ENCODE measurements around the gene SAMMSON. TPM values are rescaled to one million over a fixed set of nuclear protein-coding genes. Genes with fewer than 3 reads are reported as not detected.

SAMMSON gene
- polyA plus RNA-seq, 1 of the 3 experiments (the other 2 are of a cell fraction) = not detected

DNA sequence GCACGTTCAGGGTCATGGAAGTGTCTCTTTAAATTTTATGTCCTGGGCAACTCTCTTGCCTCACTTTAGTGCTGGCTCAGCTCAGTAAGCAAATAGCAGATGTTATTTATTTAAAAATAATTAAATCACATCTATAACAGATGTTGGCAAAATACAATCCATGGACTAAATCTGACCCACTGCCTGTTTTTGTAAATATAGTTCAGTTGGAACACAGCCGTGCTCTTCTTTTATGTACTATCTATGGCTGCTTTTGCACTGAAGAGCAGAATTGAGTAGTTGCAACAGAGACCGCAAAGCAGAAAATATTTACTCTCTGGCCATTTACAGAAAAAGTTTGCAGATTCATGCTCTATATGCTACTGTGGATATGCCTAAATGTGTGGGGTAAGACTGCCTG is 79.2 kb downstream of the SAMMSON start:
- H3K4me3 ChIP-seq (ENCODE audit: low read depth in 2 of 2, low read length in 1 of 2) = no peak overlapping the region
- no peaks in the 10 kb centered on the region for H3K9me2 ChIP-seq
- no peaks in the 10 kb centered on the region for H3F3A ChIP-seq (replicated peaks; ENCODE audit: insufficient read depth)
- H3K27ac ChIP-seq (ENCODE audit: low read depth in 2 of 2, low read length in 1 of 2) = no peak overlapping the region
- H3K27me3 ChIP-seq (ENCODE audit: insufficient read depth) = no peaks in the 10 kb centered on the region
- ChIA-PET POLR2A (no interaction called here), CTCF (no interaction called here)
- no peaks in the 10 kb centered on the region for H3K36me3 ChIP-seq (replicated peaks in 1 of 2; ENCODE audit: control insufficient read depth in 1 of 2, insufficient read depth in 2 of 2, low read length in 1 of 2)
- 39% methylated on average over 3 of the region's 3 CpGs for WGBS (ENCODE audit: low lambda C conversion rate)
- peak in 1 of 2 experiments; percentile 21; a peak in 1 of 4 replicates for TF ChIP-seq EP300 (IDR thresholded peaks at IDR 0.05; ENCODE audit: borderline replicate concordance in 1 of 2, low read depth in 1 of 2, low read length in 1 of 2)
- no peak for TF ChIP-seq RXRA (IDR thresholded peaks at IDR 0.05; ENCODE audit: borderline replicate concordance, low read depth)
- TF ChIP-seq, protein P1, sequence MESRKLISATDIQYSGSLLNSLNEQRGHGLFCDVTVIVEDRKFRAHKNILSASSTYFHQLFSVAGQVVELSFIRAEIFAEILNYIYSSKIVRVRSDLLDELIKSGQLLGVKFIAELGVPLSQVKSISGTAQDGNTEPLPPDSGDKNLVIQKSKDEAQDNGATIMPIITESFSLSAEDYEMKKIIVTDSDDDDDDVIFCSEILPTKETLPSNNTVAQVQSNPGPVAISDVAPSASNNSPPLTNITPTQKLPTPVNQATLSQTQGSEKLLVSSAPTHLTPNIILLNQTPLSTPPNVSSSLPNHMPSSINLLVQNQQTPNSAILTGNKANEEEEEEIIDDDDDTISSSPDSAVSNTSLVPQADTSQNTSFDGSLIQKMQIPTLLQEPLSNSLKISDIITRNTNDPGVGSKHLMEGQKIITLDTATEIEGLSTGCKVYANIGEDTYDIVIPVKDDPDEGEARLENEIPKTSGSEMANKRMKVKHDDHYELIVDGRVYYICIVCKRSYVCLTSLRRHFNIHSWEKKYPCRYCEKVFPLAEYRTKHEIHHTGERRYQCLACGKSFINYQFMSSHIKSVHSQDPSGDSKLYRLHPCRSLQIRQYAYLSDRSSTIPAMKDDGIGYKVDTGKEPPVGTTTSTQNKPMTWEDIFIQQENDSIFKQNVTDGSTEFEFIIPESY (IDR thresholded peaks at IDR 0.05; ENCODE audit: borderline replicate concordance, low read depth) = no peak
- no peaks in the 10 kb centered on the region for H3K9me3 ChIP-seq
- H3K79me2 ChIP-seq (ENCODE audit: insufficient read depth) = no peaks in the 10 kb centered on the region
- no peak overlapping the region for H3K9ac ChIP-seq
- DNase-seq = no peak
- H3K4me2 ChIP-seq = no peak overlapping the region
- H4K20me1 ChIP-seq (ENCODE audit: insufficient read depth) = no peaks in the 10 kb centered on the region
- H3K4me1 ChIP-seq (ENCODE audit: control insufficient read depth in 1 of 2, insufficient read depth in 2 of 2, low read depth in 1 of 2, low read length in 1 of 2) = no peaks in the 10 kb centered on the region; a peak in 1 of 4 replicates
- H2AFZ ChIP-seq (ENCODE audit: low read depth) = no peak overlapping the region

DNA sequence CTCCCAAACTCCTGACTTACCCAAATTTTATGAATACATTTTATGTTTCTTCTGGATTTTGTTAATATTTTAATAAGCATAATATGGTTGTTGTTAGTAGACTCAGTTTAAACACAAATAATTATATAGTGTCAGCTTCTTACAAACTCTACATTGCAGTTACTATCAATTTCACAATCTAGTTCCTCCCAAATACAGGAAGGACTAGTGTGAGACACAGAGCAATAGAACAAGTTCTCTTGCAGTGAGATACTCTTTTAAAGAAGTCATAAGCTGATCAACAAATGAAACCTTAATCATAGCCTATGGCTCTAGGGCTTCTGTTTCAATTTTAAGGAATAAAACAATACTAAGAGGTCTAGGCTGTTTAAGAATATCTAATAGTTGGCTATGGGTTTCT is 86.1 kb downstream of the SAMMSON start:
- H2AFZ ChIP-seq (ENCODE audit: low read depth) = no peak overlapping the region
- H3K9me3 ChIP-seq = no peaks in the 10 kb centered on the region
- CTCF ChIA-PET = interaction anchor here (1.2 to 1.6 kb wide), 2 partner anchors 9 to 21 kb away, joined by 3 to 6 read pairs; no protein-coding TSS in a partner anchor
- H3K27me3 ChIP-seq (ENCODE audit: insufficient read depth) = no peaks in the 10 kb centered on the region
- no peaks in the 10 kb centered on the region for H4K20me1 ChIP-seq (ENCODE audit: insufficient read depth)
- no peak for TF ChIP-seq FOXJ3 (CRISPR knock-in tag; IDR thresholded peaks at IDR 0.05)
- no peak for TF ChIP-seq USF2 (IDR thresholded peaks at IDR 0.05; ENCODE audit: borderline replicate concordance, low read depth, low read length)
- no peak for TF ChIP-seq TAF1 (IDR thresholded peaks at IDR 0.05; ENCODE audit: borderline replicate concordance, low read depth, low read length)
- TF ChIP-seq, protein P1 (IDR thresholded peaks at IDR 0.05; ENCODE audit: borderline replicate concordance, low read depth) = no peak
- H3K9ac ChIP-seq = no peak overlapping the region
- no peak overlapping the region for H3K4me3 ChIP-seq (ENCODE audit: low read depth in 2 of 2, low read length in 1 of 2)
- H3K27ac ChIP-seq (ENCODE audit: low read depth in 2 of 2, low read length in 1 of 2) = no peak overlapping the region
- H3K9me2 ChIP-seq = no peaks in the 10 kb centered on the region
- POLR2A ChIA-PET = no interaction called here
- H3K36me3 ChIP-seq (replicated peaks in 1 of 2; ENCODE audit: control insufficient read depth in 1 of 2, insufficient read depth in 2 of 2, low read length in 1 of 2) = no peaks in the 10 kb centered on the region
- no peak for DNase-seq
- H3K79me2 ChIP-seq (ENCODE audit: insufficient read depth) = no peaks in the 10 kb centered on the region
- no peak overlapping the region for H3K4me2 ChIP-seq
- no peaks in the 10 kb centered on the region; a peak in 1 of 4 replicates for H3K4me1 ChIP-seq (ENCODE audit: control insufficient read depth in 1 of 2, insufficient read depth in 2 of 2, low read depth in 1 of 2, low read length in 1 of 2)
- H3F3A ChIP-seq (replicated peaks; ENCODE audit: insufficient read depth) = no peaks in the 10 kb centered on the region

All from SK-N-SH (cell line).